Activated CD8-positive, alpha-beta memory T cell treated with anti-CD3 and anti-CD28 coated beads, Interleukin-2, amount 10 ng/mL, durations not matched to agents 7 days and 5 days (primary cell): Measurements from ENCODE around the gene TK2. TPM values are rescaled to one million over a fixed set of nuclear protein-coding genes. Genes with fewer than 3 reads are reported as not detected.

Source experiments
- ATAC-seq: fragments of 150-1000 bp; cut with Tn5 transposase; one replicate; pipeline ENCODE4 v1.10.0; 2021; ENCODE audit warnings: moderate library complexity
- CTCF ChIA-PET: fragments of 350-600 bp; sonication (Branson Sonifier 250); formaldehyde crosslinking; loops from one replicate; lab custom pipeline; 2021; ENCODE audit warnings: antibody characterized with exemption; lab: Charles Lee
- DNase-seq: peaks from one replicate; pipeline ENCODE4 v3.0.0-alpha.2; 2020
- H3K27ac Mint-ChIP-seq: one replicate; pipeline ENCODE4 v1.8.0; 2021; ENCODE audit warnings: mild to moderate bottlenecking, mixed read lengths
- H3K27me3 Mint-ChIP-seq: one replicate; pipeline ENCODE4 v1.8.0; 2021; ENCODE audit warnings: mixed read lengths
- H3K36me3 Mint-ChIP-seq: one replicate; pipeline ENCODE4 v1.8.0; 2021; ENCODE audit warnings: mild to moderate bottlenecking, mixed read lengths
- H3K4me1 Mint-ChIP-seq: one replicate; pipeline ENCODE4 v1.8.0; 2021; ENCODE audit warnings: mixed read lengths
- H3K4me3 Mint-ChIP-seq: one replicate; pipeline ENCODE4 v1.8.0; 2021; ENCODE audit warnings: mild to moderate bottlenecking, moderate library complexity, mixed read lengths
- H3K9me3 Mint-ChIP-seq: one replicate; pipeline ENCODE4 v1.8.0; 2022; ENCODE audit warnings: low read depth, mixed read lengths
- total RNA-seq, 2 experiments: library from RNA; stranded (reverse); gene quantifications; one replicate each; pipeline ENCODE4 v1.2.3, GENCODE V29; 2021

TK2 gene
- total RNA-seq, 2 experiments from 2014 or later, result 8.5 to 10.8 TPM

GRCh38 chr16:66585481-66586239 lies 35.7 kb upstream of the TK2 start:
- Mint-ChIP-seq H3K4me1 (peaks cover 30% of the 10 kb centered on the region), H3K27ac (no peak overlapping the region), H3K36me3 (peaks cover 1% of the 10 kb centered on the region), H3K27me3 (peaks cover 4% of the 10 kb centered on the region), H3K4me3 (no peak overlapping the region), H3K9me3 (no peaks in the 10 kb centered on the region)
- no peak for DNase-seq
- no peak for ATAC-seq
- CTCF ChIA-PET, result interaction anchor here (0.7 to 1.3 kb wide), 3 partner anchors 23 to 156 kb away, joined by 3 read pairs; no protein-coding TSS in a partner anchor

DNA sequence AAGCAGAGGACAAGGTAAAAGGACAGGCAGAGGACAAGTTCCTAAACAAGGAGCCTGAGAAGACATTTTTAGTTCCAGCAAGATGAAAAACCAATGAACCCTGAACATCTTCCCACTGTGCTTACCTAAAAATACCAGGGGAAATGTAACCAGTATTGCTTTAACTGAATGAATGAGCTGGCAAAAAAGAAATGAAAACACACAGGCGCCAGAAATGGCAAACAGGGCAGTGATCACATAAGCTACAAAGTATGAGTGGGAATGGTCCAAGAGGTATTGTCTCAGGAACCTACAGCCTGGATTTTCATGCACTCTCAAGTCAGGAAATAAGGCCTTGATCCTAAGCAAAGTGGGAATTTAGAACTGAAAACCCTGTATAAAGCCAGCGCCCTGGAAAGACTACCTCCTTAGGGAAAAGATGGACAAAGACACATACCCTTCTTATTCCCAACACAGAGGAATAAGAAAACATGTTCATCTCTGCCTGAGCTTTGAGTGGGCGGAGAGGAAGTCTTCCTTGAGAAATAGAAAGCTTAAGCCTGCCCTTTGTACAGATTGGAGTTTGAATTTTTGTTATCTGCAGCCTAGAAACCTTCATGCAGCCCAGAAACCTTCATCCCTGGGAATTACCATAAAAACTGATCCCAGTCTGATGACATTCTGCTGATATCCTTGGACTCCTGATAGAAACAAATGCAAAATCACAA lies 31.5 kb upstream of the TK2 start:
- peaks cover 14% of the 10 kb centered on the region for H3K4me1 Mint-ChIP-seq
- peaks cover 42% of the 10 kb centered on the region for H3K27me3 Mint-ChIP-seq
- DNase-seq (no peak), ATAC-seq (no peak)
- peaks cover 3% of the 10 kb centered on the region for H3K36me3 Mint-ChIP-seq
- H3K4me3 Mint-ChIP-seq, result no peak overlapping the region
- H3K9me3 Mint-ChIP-seq, result no peaks in the 10 kb centered on the region
- CTCF ChIA-PET, result interaction anchor here (1.4 to 2.8 kb wide), 5 partner anchors 9 to 175 kb away, joined by 3 to 10 read pairs (median 5); partner anchors contain the start of genes CKLF and CMTM3
- H3K27ac Mint-ChIP-seq, result no peak overlapping the region

GRCh38 chr16:66580605-66581209 lies 30.8 kb upstream of the TK2 start:
- no peak overlapping the region for H3K27ac Mint-ChIP-seq
- H3K9me3 Mint-ChIP-seq, result no peaks in the 10 kb centered on the region
- DNase-seq (no peak), ATAC-seq (no peak)
- H3K4me3 Mint-ChIP-seq, result no peak overlapping the region
- CTCF ChIA-PET, result interaction anchor here (2.7 kb wide), 1 partner anchor 18 kb away, joined by 10 read pairs; no protein-coding TSS in a partner anchor
- peaks cover 42% of the 10 kb centered on the region for H3K27me3 Mint-ChIP-seq
- H3K4me1 Mint-ChIP-seq, result peaks cover 14% of the 10 kb centered on the region
- peaks cover 4% of the 10 kb centered on the region for H3K36me3 Mint-ChIP-seq

DNA sequence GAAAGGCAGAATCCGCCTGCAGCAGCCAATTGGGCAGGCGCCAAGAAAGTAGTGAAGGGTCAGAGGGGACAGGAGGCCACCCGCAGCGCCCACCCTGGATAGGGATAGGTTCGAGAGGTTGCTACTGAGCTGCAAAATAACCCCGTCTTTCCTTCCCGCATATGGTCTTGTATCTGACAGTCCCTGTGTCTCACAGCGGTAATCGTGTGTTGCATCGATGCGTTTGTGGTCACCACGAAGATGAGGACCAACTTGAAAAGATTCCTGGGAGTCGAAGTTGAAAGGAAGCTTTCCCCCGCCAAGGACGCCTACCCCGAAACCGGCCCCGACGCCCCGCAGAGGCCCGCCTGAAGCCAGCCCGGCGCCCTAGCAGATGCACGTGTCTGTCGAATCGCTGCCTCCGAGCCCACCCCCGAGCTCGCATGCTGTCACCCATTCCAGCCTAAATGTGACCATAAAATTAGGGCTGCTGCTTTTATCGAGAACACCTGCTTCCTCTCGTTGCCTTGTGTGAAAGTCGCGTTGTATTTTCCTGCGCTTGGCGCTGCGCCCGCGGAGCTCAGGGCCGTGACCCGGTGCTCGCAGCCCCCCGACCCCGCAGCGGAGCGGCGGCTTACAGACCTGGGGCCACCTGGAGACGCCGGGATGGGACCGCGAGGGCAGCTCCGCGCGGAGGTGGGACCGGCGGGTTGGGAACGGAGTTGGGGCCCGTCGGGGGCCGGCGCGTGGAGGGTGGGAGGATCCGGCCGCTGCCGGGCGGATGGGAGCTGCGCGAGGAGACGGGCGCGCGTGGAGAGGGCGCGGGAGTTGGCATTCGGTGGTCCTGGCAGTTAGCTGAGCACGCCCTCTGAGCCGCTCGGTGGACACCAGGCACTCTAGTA lies 29.0 kb upstream of the TK2 start, which contains the start of gene CMTM2:
Gene CMTM2, plus strand, starts transcription at position 813 of the 881 bp plus-strand sequence. CDS start 145 bp downstream, outside the sequence.
- CTCF ChIA-PET, result interaction anchor here (1.0 to 2.7 kb wide), 7 partner anchors 9 to 172 kb away, joined by 3 to 10 read pairs (median 5); partner anchors contain the start of gene CKLF
- peak; percentile 39 for ATAC-seq
- Mint-ChIP-seq H3K36me3 (peaks cover 8% of the 10 kb centered on the region), H3K4me3 (no peak within 1 kb of the TSS), H3K27ac (no peak within 1 kb of the TSS), H3K27me3 (peaks cover 42% of the 10 kb centered on the region), H3K9me3 (no peaks in the 10 kb centered on the region), H3K4me1 (peaks cover 20% of the 10 kb centered on the region)
- DNase-seq, result no peak

DNA sequence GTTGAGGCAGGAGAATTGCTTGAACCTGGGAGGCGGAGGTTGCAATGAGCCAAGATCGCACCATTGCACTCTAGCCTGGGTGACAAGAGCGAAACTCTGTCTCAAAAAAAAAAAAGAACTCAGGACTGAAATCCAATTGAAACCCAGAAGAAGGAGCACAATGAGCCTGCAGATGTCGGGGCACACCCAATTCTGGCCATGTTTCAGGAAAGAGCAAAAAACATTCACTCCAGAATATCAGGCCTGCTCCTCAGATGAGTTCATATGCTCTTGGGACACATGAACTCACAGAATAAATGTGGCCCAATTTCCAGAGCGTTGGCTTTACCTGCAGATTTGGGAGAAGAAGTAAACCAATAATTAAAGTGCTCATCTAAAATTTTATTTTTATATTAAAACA lies 26.4 kb upstream of the TK2 start:
- ATAC-seq, result no peak
- CTCF ChIA-PET, result interaction anchor here (0.8 to 1.4 kb wide), 2 partner anchors 74 to 88 kb away, joined by 3 read pairs; no protein-coding TSS in a partner anchor
- Mint-ChIP-seq H3K27ac (no peak overlapping the region), H3K9me3 (no peaks in the 10 kb centered on the region), H3K4me1 (peaks cover 27% of the 10 kb centered on the region), H3K27me3 (peaks cover 42% of the 10 kb centered on the region), H3K4me3 (no peak overlapping the region), H3K36me3 (peaks cover 6% of the 10 kb centered on the region)
- DNase-seq, result no peak

DNA sequence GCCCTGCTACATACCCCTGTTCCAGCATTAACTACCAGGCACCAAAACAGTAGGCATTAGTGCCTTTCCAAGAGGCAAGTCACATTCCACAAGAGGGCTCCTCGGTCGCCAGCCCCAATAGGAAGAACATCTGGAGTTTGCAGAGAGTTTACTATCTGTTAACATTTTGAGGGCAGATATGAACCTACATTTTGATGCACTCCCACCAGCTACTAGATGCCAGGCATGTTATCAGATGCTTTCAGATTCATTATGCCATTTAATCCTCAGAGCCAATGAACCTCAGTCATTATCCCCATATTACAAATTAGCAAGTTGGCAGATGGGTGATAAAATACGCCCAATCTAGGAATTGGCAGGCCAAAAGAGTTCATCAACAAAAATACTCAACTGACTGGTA lies 25.1 kb upstream of the TK2 start:
- Mint-ChIP-seq H3K9me3 (no peaks in the 10 kb centered on the region), H3K4me1 (peaks cover 27% of the 10 kb centered on the region), H3K27ac (no peak overlapping the region), H3K4me3 (no peak overlapping the region), H3K27me3 (peaks cover 32% of the 10 kb centered on the region), H3K36me3 (peaks cover 11% of the 10 kb centered on the region)
- DNase-seq (no peak), ATAC-seq (no peak)
- CTCF ChIA-PET, result interaction anchor here (0.8 to 2.5 kb wide), 3 partner anchors 13 to 86 kb away, joined by 3 to 11 read pairs (median 3); no protein-coding TSS in a partner anchor

DNA sequence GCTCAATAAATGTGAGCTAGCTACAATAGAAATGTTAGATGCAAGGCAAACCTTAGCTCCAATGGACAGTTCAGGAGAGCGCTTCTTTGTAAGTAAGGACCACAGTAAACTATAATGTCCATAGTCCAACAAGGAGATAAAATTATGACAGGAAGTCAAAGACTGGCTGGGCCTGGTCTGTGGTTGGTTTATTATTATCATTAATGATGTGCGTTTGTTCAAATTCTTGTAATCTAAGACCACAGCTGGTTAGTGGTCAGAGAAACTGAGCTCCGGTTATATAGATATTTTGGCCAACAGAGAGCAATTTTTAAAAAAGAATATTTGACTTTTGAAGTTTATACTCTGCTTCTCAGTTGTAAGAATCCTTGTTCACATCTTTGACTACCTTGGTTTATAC lies 24.6 kb upstream of the TK2 start:
- H3K36me3 Mint-ChIP-seq, result peaks cover 13% of the 10 kb centered on the region
- H3K9me3 Mint-ChIP-seq, result no peaks in the 10 kb centered on the region
- no peak overlapping the region for H3K4me3 Mint-ChIP-seq
- peaks cover 26% of the 10 kb centered on the region for H3K27me3 Mint-ChIP-seq
- DNase-seq, result no peak
- ATAC-seq, result no peak
- H3K27ac Mint-ChIP-seq, result no peak overlapping the region
- CTCF ChIA-PET, result interaction anchor here (0.8 to 2.5 kb wide), 3 partner anchors 12 to 33 kb away, joined by 3 to 11 read pairs (median 3); no protein-coding TSS in a partner anchor
- peaks cover 25% of the 10 kb centered on the region for H3K4me1 Mint-ChIP-seq

- ATAC-seq (no peak), DNase-seq (no peak)
- peaks cover 22% of the 10 kb centered on the region for H3K27me3 Mint-ChIP-seq
- no peak overlapping the region for H3K27ac Mint-ChIP-seq
- no peak overlapping the region for H3K4me3 Mint-ChIP-seq
- no peaks in the 10 kb centered on the region for H3K9me3 Mint-ChIP-seq
- peaks cover 13% of the 10 kb centered on the region for H3K36me3 Mint-ChIP-seq
- CTCF ChIA-PET, result interaction anchor here (0.9 to 2.5 kb wide), 4 partner anchors 10 to 30 kb away, joined by 3 to 11 read pairs (median 4); no protein-coding TSS in a partner anchor
- H3K4me1 Mint-ChIP-seq, result peaks cover 22% of the 10 kb centered on the region
Observed at GRCh38 chr16:66574081-66574480, 24.2 kb upstream of the TK2 start.

GRCh38 chr16:66572356-66572755 lies 22.4 kb upstream of the TK2 start:
- Mint-ChIP-seq H3K27me3 (peaks cover 5% of the 10 kb centered on the region), H3K4me3 (no peak overlapping the region), H3K9me3 (no peaks in the 10 kb centered on the region), H3K27ac (no peak overlapping the region), H3K4me1 (peaks cover 19% of the 10 kb centered on the region), H3K36me3 (peaks cover 19% of the 10 kb centered on the region)
- ATAC-seq, result no peak
- CTCF ChIA-PET, result interaction anchor here (1.0 to 2.0 kb wide), 4 partner anchors 8 to 92 kb away, joined by 3 to 7 read pairs (median 4); no protein-coding TSS in a partner anchor
- DNase-seq, result no peak

- ATAC-seq, result no peak
- DNase-seq, result no peak
- H3K9me3 Mint-ChIP-seq, result no peaks in the 10 kb centered on the region
- H3K27ac Mint-ChIP-seq, result no peak overlapping the region
- no peaks in the 10 kb centered on the region for H3K27me3 Mint-ChIP-seq
- CTCF ChIA-PET, result interaction anchor here (0.7 to 2.1 kb wide), 5 partner anchors 9 to 61 kb away, joined by 3 to 11 read pairs (median 4); partner anchors contain the start of genes CKLF and CMTM2
- no peak overlapping the region for H3K4me3 Mint-ChIP-seq
- H3K4me1 Mint-ChIP-seq, result peaks cover 24% of the 10 kb centered on the region
- peaks cover 41% of the 10 kb centered on the region for H3K36me3 Mint-ChIP-seq
Observed at GRCh38 chr16:66569827-66570405, 20.0 kb upstream of the TK2 start.

DNA sequence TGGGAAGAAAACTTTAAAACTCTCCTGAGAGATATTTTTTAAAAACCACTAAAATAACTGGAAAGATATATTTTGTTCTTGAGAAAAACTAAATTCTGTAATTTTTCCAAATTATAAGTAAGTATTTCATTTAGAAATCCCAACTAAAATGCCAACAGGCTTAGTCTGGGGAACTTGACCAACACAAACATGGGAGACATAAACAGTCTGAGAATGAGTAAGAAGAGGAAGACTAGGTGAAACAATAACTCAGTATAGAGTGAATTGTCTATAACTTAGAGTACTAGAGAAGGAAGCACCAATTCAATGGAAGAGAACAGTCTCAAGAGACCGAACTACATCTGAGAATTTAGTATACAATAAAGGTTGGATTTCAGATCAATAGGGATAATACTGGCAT lies 19.2 kb upstream of the TK2 start:
- Mint-ChIP-seq H3K9me3 (no peaks in the 10 kb centered on the region), H3K4me1 (peaks cover 24% of the 10 kb centered on the region), H3K36me3 (peaks cover 41% of the 10 kb centered on the region), H3K27me3 (no peaks in the 10 kb centered on the region), H3K4me3 (no peak overlapping the region), H3K27ac (no peak overlapping the region)
- DNase-seq (no peak), ATAC-seq (no peak)
- CTCF ChIA-PET, result interaction anchor here (1.0 to 2.1 kb wide), 4 partner anchors 10 to 36 kb away, joined by 4 to 11 read pairs (median 6); partner anchors contain the start of genes CMTM2 and CMTM3

- ATAC-seq (no peak), DNase-seq (no peak)
- CTCF ChIA-PET, result interaction anchor here (1.0 kb wide), 1 partner anchor 37 kb away, joined by 4 read pairs; the partner anchor contains the start of gene CMTM3
- no peak overlapping the region for H3K27ac Mint-ChIP-seq
- H3K27me3 Mint-ChIP-seq, result no peaks in the 10 kb centered on the region
- H3K36me3 Mint-ChIP-seq, result peaks cover 46% of the 10 kb centered on the region
- H3K4me3 Mint-ChIP-seq, result no peak overlapping the region
- H3K4me1 Mint-ChIP-seq, result peaks cover 29% of the 10 kb centered on the region
- H3K9me3 Mint-ChIP-seq, result no peaks in the 10 kb centered on the region
Observed at GRCh38 chr16:66568355-66568754, 18.4 kb upstream of the TK2 start.
